MM.1S (cell line): Measurements from ENCODE around the gene PPM1B.

ENCODE experiments used
- CTCF ChIP-seq: fragments of 300-600 bp; sonication (generic); IDR thresholded peaks from 2 replicates; pipeline ENCODE4 v1.5.1; 2016; ENCODE audit warnings: antibody characterized with exemption, low read length, mixed read lengths
- EZH2 ChIP-seq: fragments of 300-600 bp; sonication (generic); optimal IDR thresholded peaks from 2 replicates; pipeline ENCODE3; 2017; ENCODE audit warnings: low read depth, mild to moderate bottlenecking, antibody characterized with exemption, low read length, mixed read lengths
- EZH2phosphoT487 ChIP-seq: fragments of 300-600 bp; sonication (generic); IDR thresholded peaks from 2 replicates; pipeline ENCODE4 v1.6.1; 2018; ENCODE audit warnings: antibody characterized with exemption, low read length

GRCh38 chr2:44163777-44164176, 4.9 kb upstream of the PPM1B start:
- TF ChIP-seq CTCF (no peak), EZH2 (no peak), EZH2phosphoT487 (no peak)
